Adipocyte (in vitro differentiated cells): ENCODE results near the gene FRMD8.

Source experiments
- DNase-seq: peaks from one replicate; pipeline ENCODE4 v3.0.0-alpha.2; 2015; ENCODE audit warnings: low read depth
- H3K27me3 ChIP-seq: replicated peaks from 2 replicates; pipeline ENCODE4 v1.7.0; 2013; ENCODE audit warnings: mild to moderate bottlenecking, low read length, moderate library complexity; ENCODE audit not compliant: control insufficient read depth, insufficient read depth
- H3K36me3 ChIP-seq: 2 replicates; pipeline ENCODE4 v1.7.0; 2013; ENCODE audit warnings: low read length, mild to moderate bottlenecking, moderate library complexity; ENCODE audit not compliant: control insufficient read depth, insufficient read depth, severe bottlenecking
- H3K4me1 ChIP-seq: 2 replicates; pipeline ENCODE4 v1.7.0; 2013; ENCODE audit warnings: mild to moderate bottlenecking, low read length, moderate library complexity; ENCODE audit not compliant: control insufficient read depth, insufficient read depth
- H3K4me3 ChIP-seq: 2 replicates; pipeline ENCODE4 v1.7.0; 2013; ENCODE audit warnings: mild to moderate bottlenecking, low read length, moderate library complexity
- H3K9ac ChIP-seq: 2 replicates; pipeline ENCODE4 v1.7.0; 2013; ENCODE audit warnings: mild to moderate bottlenecking, low read length, moderate library complexity
- H3K9me3 ChIP-seq: 2 replicates; pipeline ENCODE4 v1.7.0; 2013; ENCODE audit warnings: mild to moderate bottlenecking, low read length, moderate library complexity; ENCODE audit not compliant: control insufficient read depth

The FRMD8 gene

DNA sequence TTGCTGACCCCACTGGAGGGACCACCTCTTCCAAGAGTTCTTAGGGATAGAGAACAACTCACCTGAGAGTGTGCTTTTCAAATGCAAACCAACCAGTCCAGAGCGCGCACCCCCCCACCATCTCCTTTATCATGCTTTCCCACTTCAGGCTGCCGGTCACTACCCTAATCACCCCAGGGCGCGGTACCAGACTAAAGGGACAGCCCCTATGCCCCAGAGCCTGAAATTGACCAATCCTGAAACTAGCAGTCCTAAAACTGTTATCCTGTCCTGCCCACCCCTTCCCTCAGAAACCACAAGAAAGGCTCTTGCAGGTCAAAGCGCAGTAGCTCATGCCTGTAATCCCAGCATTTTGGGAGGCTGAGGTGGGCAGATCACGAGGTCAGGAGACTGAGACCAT lies 73.1 kb downstream of the FRMD8 start:
- Histone ChIP-seq H3K36me3 (no peaks in the 10 kb centered on the region), H3K9me3 (no peaks in the 10 kb centered on the region), H3K4me1 (peaks cover 32% of the 10 kb centered on the region), H3K27me3 (no peaks in the 10 kb centered on the region), H3K4me3 (no peak overlapping the region), H3K9ac (no peak overlapping the region)
- no peak for DNase-seq
